Measurements from ENCODE around the gene ATP11B.

ATP11B gene

GRCh38 chr3:182957676-182958266, 164.5 kb downstream of the ATP11B start:
- no peak for DNase-seq

GRCh38 chr3:182959474-182960350, 166.4 kb downstream of the ATP11B start:
- peak; percentile 41 to 66 (median 64) for DNase-seq

- DNase-seq: peak in 1 of 4 experiments; percentile 20
These were observed 168.9 kb downstream of the ATP11B start for GRCh38 chr3:182962166-182962565.

- DNase-seq: no peak
These were observed 170.9 kb downstream of the ATP11B start for GRCh38 chr3:182964179-182964578.

- DNase-seq: no peak
These were observed 172.6 kb downstream of the ATP11B start for GRCh38 chr3:182965861-182966366.

GRCh38 chr3:182967218-182968204, 174.2 kb downstream of the ATP11B start:
- peak in 2 of 4 experiments; percentile 43 to 50 for DNase-seq

- DNase-seq: peak; percentile 14 to 58 (median 36)
These were observed 176.0 kb downstream of the ATP11B start for GRCh38 chr3:182969277-182969676.

- DNase-seq: no peak
These were observed 176.5 kb downstream of the ATP11B start for GRCh38 chr3:182969853-182970252.

GRCh38 chr3:182970811-182971418, 177.6 kb downstream of the ATP11B start:
- no peak for DNase-seq
